Endodermal cell (in vitro differentiated cells): Measurements from ENCODE around the gene SMIM31. TPM values are rescaled to one million over a fixed set of nuclear protein-coding genes. Genes with fewer than 3 reads are reported as not detected.

ENCODE experiments used
- DNase-seq: peaks from one replicate; pipeline ENCODE4 v3.0.0-alpha.2; 2017
- H3K27ac ChIP-seq: 2 replicates; pipeline ENCODE4 v1.5.1; 2013; ENCODE audit warnings: mild to moderate bottlenecking, low read depth, low read length, moderate library complexity
- H3K27me3 ChIP-seq: 2 replicates; pipeline ENCODE4 v1.6.1; 2013; ENCODE audit warnings: mild to moderate bottlenecking, low read length, moderate library complexity; ENCODE audit not compliant: insufficient read depth, control insufficient read depth, poor library complexity, severe bottlenecking
- H3K36me3 ChIP-seq: 2 replicates; pipeline ENCODE4 v1.7.0; 2013; ENCODE audit warnings: mild to moderate bottlenecking, low read length, moderate library complexity; ENCODE audit not compliant: control insufficient read depth, insufficient read depth
- H3K4me1 ChIP-seq: one replicate; pipeline ENCODE4 v1.7.0; 2013; ENCODE audit warnings: low read length; ENCODE audit not compliant: control insufficient read depth, insufficient read depth
- H3K4me3 ChIP-seq: 2 replicates; pipeline ENCODE4 v1.5.1; 2013; ENCODE audit warnings: mild to moderate bottlenecking, low read length, moderate library complexity
- H3K9ac ChIP-seq: 2 replicates; pipeline ENCODE4 v1.6.1; 2013; ENCODE audit warnings: mild to moderate bottlenecking, low read length, moderate library complexity; ENCODE audit not compliant: poor library complexity, severe bottlenecking; ENCODE audit errors: extremely low read depth
- H3K9me3 ChIP-seq: 2 replicates; pipeline ENCODE4 v1.6.1; 2013; ENCODE audit warnings: mild to moderate bottlenecking, low read length, moderate library complexity; ENCODE audit not compliant: control insufficient read depth
- H3K27ac Mint-ChIP-seq: 2 replicates; pipeline ENCODE4 v1.8.0; 2020; ENCODE audit warnings: mixed read lengths
- H3K27me3 Mint-ChIP-seq: 2 replicates; pipeline ENCODE4 v1.8.0; 2021; ENCODE audit warnings: mild to moderate bottlenecking, mixed read lengths; ENCODE audit not compliant: insufficient read depth
- H3K36me3 Mint-ChIP-seq: 2 replicates; pipeline ENCODE4 v1.8.0; 2020; ENCODE audit warnings: low read depth, mixed read lengths
- H3K4me1 Mint-ChIP-seq: 2 replicates; pipeline ENCODE4 v1.8.0; 2020; ENCODE audit warnings: mixed read lengths
- H3K4me3 Mint-ChIP-seq: 2 replicates; pipeline ENCODE4 v1.8.0; 2020; ENCODE audit warnings: mild to moderate bottlenecking, moderate library complexity, mixed read lengths
- H3K9me3 Mint-ChIP-seq: 2 replicates; pipeline ENCODE4 v1.8.0; 2020; ENCODE audit warnings: mild to moderate bottlenecking, mixed read lengths
- CTCF ChIP-seq: fragments of 200-600 bp; sonication (generic); conservative IDR thresholded peaks from 2 replicates; pipeline ENCODE4 v1.5.0; 2021; ENCODE audit warnings: antibody characterized with exemption, mild to moderate bottlenecking
- WGBS, 2 experiments: methylation state at CpG; one replicate each; pipeline versions ENCODE4 v1.1.5 to v1.1.7; 2013; ENCODE audit warnings: missing lambda C conversion rate in 2 of 2, mixed read lengths in 1 of 2; ENCODE audit not compliant: insufficient coverage in 1 of 2, insufficient read length in 1 of 2; 5-methylcytosine and 5-hydroxymethylcytosine counted together
- total RNA-seq, 2 donors: library from RNA; stranded (reverse); fragmentation: NEBNext Ultra II Directional in 1 of 2; extraction: Animal tissue kit (Norgen Biotek cat#: 25700) in 1 of 2; gene quantifications; 2 replicates in 1 of 2; 3 replicates in 1 of 2; pipeline ENCODE4 v1.2.1, GENCODE V29; 2021

Gene SMIM31
- total RNA-seq, 2 donors from 2014 or later: not detected

DNA sequence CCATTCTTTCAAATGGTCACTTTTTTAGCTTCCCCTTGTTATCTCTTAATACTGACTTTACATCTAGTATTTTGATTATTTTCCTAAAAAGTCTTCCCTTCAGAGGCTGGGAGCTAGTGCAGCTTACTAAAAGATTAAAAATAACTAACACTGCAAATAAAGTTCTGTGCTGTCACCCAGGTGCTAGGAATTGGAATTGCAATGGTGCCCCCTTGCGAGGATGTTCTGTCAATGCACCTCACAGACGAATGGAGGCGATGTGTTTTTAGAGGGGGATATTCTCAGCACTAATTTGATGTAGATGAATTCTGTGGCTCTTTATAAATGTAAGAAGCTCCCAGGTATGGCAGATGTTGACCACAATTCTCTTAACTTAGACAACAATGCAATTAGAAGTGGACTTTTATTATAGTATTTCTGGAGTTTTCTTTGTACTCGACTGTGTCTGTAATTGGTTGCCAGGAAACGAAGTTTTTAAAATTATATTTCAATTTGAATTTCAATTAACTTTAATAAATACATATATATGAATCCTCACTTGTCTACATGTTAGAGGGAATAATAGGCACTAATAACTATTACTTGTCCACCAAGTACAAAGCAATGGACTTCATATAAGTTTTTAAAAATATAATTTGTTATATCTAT, 22.0 kb upstream of the SMIM31 start:
- H3K4me3 Mint-ChIP-seq: no peak overlapping the region
- Histone ChIP-seq H3K9ac (no peak overlapping the region), H3K4me3 (no peak overlapping the region), H3K9me3 (no peaks in the 10 kb centered on the region), H3K36me3 (no peaks in the 10 kb centered on the region), H3K27ac (no peak overlapping the region), H3K4me1 (no peaks in the 10 kb centered on the region), H3K27me3 (no peaks in the 10 kb centered on the region)
- H3K27me3 Mint-ChIP-seq: no peaks in the 10 kb centered on the region
- H3K36me3 Mint-ChIP-seq: no peaks in the 10 kb centered on the region
- H3K9me3 Mint-ChIP-seq: no peaks in the 10 kb centered on the region
- H3K4me1 Mint-ChIP-seq: peaks cover 6% of the 10 kb centered on the region
- peak; percentile 84 for DNase-seq
- no peak overlapping the region for H3K27ac Mint-ChIP-seq
- TF ChIP-seq CTCF: peak; percentile 96
- WGBS, 2 experiments: 0 to 10% methylated on average over 2 to 3 of the region's 5 CpGs

GRCh38 chr4:164734484-164734883, 19.4 kb upstream of the SMIM31 start:
- Histone ChIP-seq H3K27me3 (no peaks in the 10 kb centered on the region), H3K27ac (no peak overlapping the region), H3K9me3 (peaks cover under 1% of the 10 kb centered on the region), H3K4me1 (no peaks in the 10 kb centered on the region), H3K36me3 (no peaks in the 10 kb centered on the region), H3K4me3 (no peak overlapping the region), H3K9ac (no peak overlapping the region)
- Mint-ChIP-seq H3K27ac (no peak overlapping the region), H3K9me3 (peaks cover 6% of the 10 kb centered on the region), H3K4me1 (peaks cover 6% of the 10 kb centered on the region), H3K27me3 (no peaks in the 10 kb centered on the region), H3K36me3 (no peaks in the 10 kb centered on the region), H3K4me3 (no peak overlapping the region)
- no peak for DNase-seq
- 81 to 84% methylated on average over 4 to 7 of the region's 7 CpGs for WGBS, 2 experiments
- no peak for TF ChIP-seq CTCF

GRCh38 chr4:164748375-164748774, 5.6 kb upstream of the SMIM31 start:
- Histone ChIP-seq H3K9me3 (peaks cover 13% of the 10 kb centered on the region), H3K36me3 (no peaks in the 10 kb centered on the region), H3K4me1 (no peaks in the 10 kb centered on the region), H3K4me3 (no peak overlapping the region), H3K9ac (no peak overlapping the region), H3K27ac (no peak overlapping the region), H3K27me3 (no peaks in the 10 kb centered on the region)
- Mint-ChIP-seq H3K4me3 (no peak overlapping the region), H3K9me3 (peaks cover 25% of the 10 kb centered on the region), H3K36me3 (peaks cover 7% of the 10 kb centered on the region), H3K4me1 (peaks cover 5% of the 10 kb centered on the region), H3K27me3 (peaks cover 16% of the 10 kb centered on the region), H3K27ac (no peak overlapping the region)
- peak; percentile 76 for TF ChIP-seq CTCF
- WGBS, 2 experiments: 100% methylated on average over 2 of the region's 3 CpGs; no CpG with 5 or more reads in 1 of the 2 experiments
- DNase-seq: no peak
